Limb (tissue), 2 donors: ENCODE data around the gene SLC22A16.
A peak's percentile ranks its signal among the peaks of the same experiment; 100 is the strongest.
"Not testable (repeated sequence)": the region's sequence is repeated elsewhere in the genome, so short reads cannot be mapped to it uniquely, and the experiment has no call there.

Experiments
- DNase-seq, 2 donors: peaks; one replicate each; pipeline ENCODE4 v3.0.0-alpha.2; 2016; ENCODE audit errors: extremely low spot score in 2 of 2

The SLC22A16 gene

GRCh38 chr6:110476046-110476849 is at the start of gene SLC22A16:
TSS of gene SLC22A16 (minus strand) at chr6:110476613. CDS start at chr6:110476574, 39 bp downstream.
- peak in 1 of 2 donors; percentile 59 for DNase-seq

GRCh38 chr6:110525001-110525400 is 48.6 kb upstream of the SLC22A16 start:
- no peak for DNase-seq

- no peak for DNase-seq
These were observed 47.9 kb upstream of the SLC22A16 start for GRCh38 chr6:110524305-110524704.

- DNase-seq: no peak
These were observed 47.1 kb upstream of the SLC22A16 start for GRCh38 chr6:110523451-110524021.

GRCh38 chr6:110522427-110522826 is 46.0 kb upstream of the SLC22A16 start:
- DNase-seq: no peak

GRCh38 chr6:110520992-110521543 is 44.7 kb upstream of the SLC22A16 start:
- no peak for DNase-seq

GRCh38 chr6:110520209-110520965 is 44.0 kb upstream of the SLC22A16 start:
- no peak for DNase-seq

GRCh38 chr6:110517601-110518281 is 41.3 kb upstream of the SLC22A16 start:
- no peak for DNase-seq

- DNase-seq: no peak
These were observed 40.6 kb upstream of the SLC22A16 start for GRCh38 chr6:110517034-110517433.

- no peak for DNase-seq
These were observed 38.4 kb upstream of the SLC22A16 start for GRCh38 chr6:110514818-110515217.

- DNase-seq: peak in 1 of 2 donors; percentile 17
These were observed 36.6 kb upstream of the SLC22A16 start for GRCh38 chr6:110512991-110513390.

GRCh38 chr6:110512549-110512948 is 36.1 kb upstream of the SLC22A16 start:
- DNase-seq: not testable (repeated sequence)

GRCh38 chr6:110511401-110511800 is 35.0 kb upstream of the SLC22A16 start:
- DNase-seq: no peak

- DNase-seq: no peak
These were observed 33.3 kb upstream of the SLC22A16 start for GRCh38 chr6:110509617-110510241.

- not testable (repeated sequence) for DNase-seq
These were observed 28.5 kb upstream of the SLC22A16 start for GRCh38 chr6:110504891-110505290.

- no peak for DNase-seq
These were observed 19.5 kb upstream of the SLC22A16 start for GRCh38 chr6:110495949-110496348.

- no peak for DNase-seq
These were observed 16.9 kb upstream of the SLC22A16 start for GRCh38 chr6:110493253-110493800.

GRCh38 chr6:110492584-110492983 is 16.2 kb upstream of the SLC22A16 start:
- DNase-seq: no peak

GRCh38 chr6:110491644-110492317 is 15.4 kb upstream of the SLC22A16 start:
- DNase-seq: peak in 1 of 2 donors; percentile 36

- no peak for DNase-seq
These were observed 14.9 kb upstream of the SLC22A16 start for GRCh38 chr6:110491299-110491643.
